MM.1S (cell line): ENCODE results near the gene WSCD1.

Experiments
- DNase-seq: peaks from one replicate; pipeline ENCODE4 v3.0.0-alpha.2; 2015
- H2AFZ ChIP-seq: fragments of 300-600 bp; sonication (generic); 2 replicates; pipeline ENCODE4 v1.6.0; 2016; ENCODE audit warnings: antibody characterized with exemption, low read length
- H3F3A ChIP-seq: fragments of 300-600 bp; sonication (generic); 2 replicates; pipeline ENCODE4 v1.6.1; 2016; ENCODE audit warnings: mild to moderate bottlenecking, antibody characterized with exemption, low read length, moderate library complexity, mixed read lengths; ENCODE audit not compliant: insufficient read depth
- H3K27ac ChIP-seq: fragments of 300-600 bp; sonication (generic); 2 replicates; pipeline ENCODE4 v1.5.1; 2016; ENCODE audit warnings: mild to moderate bottlenecking, low read length
- H3K27me3 ChIP-seq: fragments of 300-600 bp; sonication (generic); replicated peaks from 2 replicates; pipeline ENCODE4 v1.6.0; 2016; ENCODE audit warnings: low read length; ENCODE audit not compliant: insufficient read depth
- H3K36me3 ChIP-seq: fragments of 300-600 bp; sonication (generic); replicated peaks from 2 replicates; pipeline ENCODE4 v1.6.1; 2016; ENCODE audit warnings: mild to moderate bottlenecking, low read length, mixed read lengths; ENCODE audit not compliant: insufficient read depth
- H3K4me1 ChIP-seq: fragments of 300-600 bp; sonication (generic); 2 replicates; pipeline ENCODE4 v1.6.1; 2016; ENCODE audit warnings: low read length, mixed read lengths
- H3K4me2 ChIP-seq: fragments of 300-600 bp; sonication (generic); 2 replicates; pipeline ENCODE4 v1.6.0; 2016; ENCODE audit warnings: low read depth, low read length
- H3K4me3 ChIP-seq: fragments of 300-600 bp; sonication (generic); 2 replicates; pipeline ENCODE4 v1.5.1; 2016; ENCODE audit warnings: low read length, mixed read lengths
- H3K79me2 ChIP-seq: fragments of 300-600 bp; sonication (generic); 2 replicates; pipeline ENCODE4 v1.6.1; 2016; ENCODE audit warnings: mixed run types, low read length, mixed read lengths
- H3K9ac ChIP-seq: fragments of 300-600 bp; sonication (generic); 2 replicates; pipeline ENCODE4 v1.6.1; 2016; ENCODE audit warnings: low read length, mixed read lengths
- H3K9me2 ChIP-seq: fragments of 300-600 bp; sonication (generic); replicated peaks from 2 replicates; pipeline ENCODE4 v1.6.1; 2016; ENCODE audit warnings: mild to moderate bottlenecking, low read length, mixed read lengths; ENCODE audit not compliant: insufficient read depth
- H3K9me3 ChIP-seq: fragments of 300-600 bp; sonication (generic); replicated peaks from 2 replicates; pipeline ENCODE4 v1.6.1; 2016; ENCODE audit warnings: mild to moderate bottlenecking, low read length, mixed read lengths; ENCODE audit not compliant: insufficient read depth
- H4K20me1 ChIP-seq: fragments of 300-600 bp; sonication (generic); 2 replicates; pipeline ENCODE4 v1.6.1; 2016; ENCODE audit warnings: mild to moderate bottlenecking, low read length, moderate library complexity, mixed read lengths; ENCODE audit not compliant: insufficient read depth
- CTCF ChIP-seq: fragments of 300-600 bp; sonication (generic); IDR thresholded peaks from 2 replicates; pipeline ENCODE4 v1.5.1; 2016; ENCODE audit warnings: antibody characterized with exemption, low read length, mixed read lengths
- EZH2 ChIP-seq: fragments of 300-600 bp; sonication (generic); optimal IDR thresholded peaks from 2 replicates; pipeline ENCODE3; 2017; ENCODE audit warnings: low read depth, mild to moderate bottlenecking, antibody characterized with exemption, low read length, mixed read lengths
- EZH2phosphoT487 ChIP-seq: fragments of 300-600 bp; sonication (generic); IDR thresholded peaks from 2 replicates; pipeline ENCODE4 v1.6.1; 2018; ENCODE audit warnings: antibody characterized with exemption, low read length

WSCD1 gene

GRCh38 chr17:6104956-6105648 is 34.9 kb downstream of the WSCD1 start:
- Histone ChIP-seq H3K9me3 (no peaks in the 10 kb centered on the region), H4K20me1 (no peaks in the 10 kb centered on the region), H3K9me2 (no peaks in the 10 kb centered on the region), H3K9ac (no peak overlapping the region), H3K27me3 (no peaks in the 10 kb centered on the region), H3K4me2 (no peak overlapping the region), H3F3A (no peaks in the 10 kb centered on the region), H3K4me3 (no peak overlapping the region), H3K27ac (no peak overlapping the region), H2AFZ (no peak overlapping the region), H3K4me1 (no peaks in the 10 kb centered on the region), H3K36me3 (0 out of 2 replicates have a peak, but pooled peaks cover 4% of the 10 kb centered on the region), H3K79me2 (peaks cover 13% of the 10 kb centered on the region)
- TF ChIP-seq EZH2phosphoT487: no peak
- no peak for TF ChIP-seq CTCF
- TF ChIP-seq EZH2: no peak
- DNase-seq: no peak

GRCh38 chr17:6105649-6106007 is 35.4 kb downstream of the WSCD1 start:
- DNase-seq: no peak
- H3F3A ChIP-seq: no peaks in the 10 kb centered on the region
- H3K4me2 ChIP-seq: no peak overlapping the region
- H3K36me3 ChIP-seq: 0 out of 2 replicates have a peak, but pooled peaks cover 4% of the 10 kb centered on the region
- H3K4me1 ChIP-seq: no peaks in the 10 kb centered on the region
- H3K4me3 ChIP-seq: no peak overlapping the region
- no peaks in the 10 kb centered on the region for H3K9me3 ChIP-seq
- no peaks in the 10 kb centered on the region for H3K9me2 ChIP-seq
- H3K9ac ChIP-seq: no peak overlapping the region
- H3K27ac ChIP-seq: no peak overlapping the region
- no peaks in the 10 kb centered on the region for H4K20me1 ChIP-seq
- H3K79me2 ChIP-seq: peaks cover 9% of the 10 kb centered on the region; the same call in 1 of the 2 replicates
- no peaks in the 10 kb centered on the region for H3K27me3 ChIP-seq
- H2AFZ ChIP-seq: no peak overlapping the region
- TF ChIP-seq CTCF (no peak), EZH2 (no peak), EZH2phosphoT487 (no peak)

- no peak for TF ChIP-seq EZH2phosphoT487
- H3K27me3 ChIP-seq: no peaks in the 10 kb centered on the region
- H3K9me3 ChIP-seq: no peaks in the 10 kb centered on the region
- no peaks in the 10 kb centered on the region for H3K9me2 ChIP-seq
- no peak overlapping the region for H3K4me2 ChIP-seq
- DNase-seq: no peak
- H3K27ac ChIP-seq: no peak overlapping the region
- H2AFZ ChIP-seq: no peak overlapping the region
- no peaks in the 10 kb centered on the region for H4K20me1 ChIP-seq
- H3K4me1 ChIP-seq: no peaks in the 10 kb centered on the region
- H3F3A ChIP-seq: no peaks in the 10 kb centered on the region
- peaks cover 5% of the 10 kb centered on the region; the same call in 1 of the 2 replicates for H3K79me2 ChIP-seq
- no peak overlapping the region for H3K9ac ChIP-seq
- 0 out of 2 replicates have a peak, but pooled peaks cover 4% of the 10 kb centered on the region for H3K36me3 ChIP-seq
- no peak overlapping the region for H3K4me3 ChIP-seq
Measured at GRCh38 chr17:6106212-6106611, 36.0 kb downstream of the WSCD1 start.

- no peak overlapping the region for H3K4me3 ChIP-seq
- TF ChIP-seq EZH2phosphoT487: no peak
- no peak for TF ChIP-seq EZH2
- TF ChIP-seq CTCF: no peak
- H3F3A ChIP-seq: no peaks in the 10 kb centered on the region
- H3K27me3 ChIP-seq: no peaks in the 10 kb centered on the region
- no peaks in the 10 kb centered on the region for H3K4me1 ChIP-seq
- no peak overlapping the region for H3K9ac ChIP-seq
- no peak overlapping the region for H3K4me2 ChIP-seq
- no peaks in the 10 kb centered on the region for H3K9me3 ChIP-seq
- H3K9me2 ChIP-seq: no peaks in the 10 kb centered on the region
- no peak overlapping the region for H2AFZ ChIP-seq
- 0 out of 2 replicates have a peak, but pooled peaks cover 8% of the 10 kb centered on the region for H3K36me3 ChIP-seq
- DNase-seq: no peak
- peaks cover 5% of the 10 kb centered on the region; the same call in 1 of the 2 replicates for H3K79me2 ChIP-seq
- H3K27ac ChIP-seq: no peak overlapping the region
- no peaks in the 10 kb centered on the region for H4K20me1 ChIP-seq
Measured at GRCh38 chr17:6107791-6108190, 37.6 kb downstream of the WSCD1 start.
